Measurements from ENCODE around the gene TTYH1. TPM values are rescaled to one million over a fixed set of nuclear protein-coding genes. Genes with fewer than 3 reads are reported as not detected.
"Not testable (repeated sequence)": the region's sequence is repeated elsewhere in the genome, so short reads cannot be mapped to it uniquely, and the experiment has no call there.

TTYH1 gene
- total RNA-seq, result 1 to 10 TPM in 2 of 3 donors, under 1 TPM in 1; 0.55 to 8.7 (median 1.3) TPM
- long read RNA-seq, donor 1, transcript TTYH1-202 (14 exons, 1,885 nt), result major isoform, 13 of 27 reads
- long read RNA-seq, donor 1, partial matches to known transcripts, result 3 of 27 reads
- long read RNA-seq, donor 1, other reads (novel, unspliced or antisense), result 5 of 27 reads
- long read RNA-seq, donor 2, result 0 reads

GRCh38 chr19:54415208-54415900 is at the start of gene TTYH1:
TSS of gene TTYH1 (plus strand) at chr19:54415464. CDS start at chr19:54415553, 89 bp downstream.
- H3K4me3 ChIP-seq, result no peak within 1 kb of the TSS
- peak; percentile 32 for ATAC-seq

GRCh38 chr19:54365798-54366197 is 49.5 kb upstream of the TTYH1 start:
- ATAC-seq; H3K9me3 ChIP-seq; H3K4me3 ChIP-seq; H3K4me1 ChIP-seq (ENCODE audit: low read depth); DNase-seq; H3K36me3 ChIP-seq (ENCODE audit: low read depth); intact Hi-C loops (cut with DNase I, micrococcal nuclease): not testable (repeated sequence)

More at GRCh38 chr19:54415208-54415900, at the start of gene TTYH1:
- no peak for TF ChIP-seq CTCF (IDR thresholded peaks at IDR 0.05)
- intact Hi-C loops (cut with DNase I, micrococcal nuclease), result no loop called here
- DNase-seq, result no peak
- Histone ChIP-seq H3K4me1 (ENCODE audit: low read depth) (no peaks in the 10 kb centered on the region), H3K9me3 (no peaks in the 10 kb centered on the region), H3K36me3 (ENCODE audit: low read depth) (no peaks in the 10 kb centered on the region)

GRCh38 chr19:54366811-54367210 is 48.5 kb upstream of the TTYH1 start:
- no peak for TF ChIP-seq CTCF (IDR thresholded peaks at IDR 0.05)
- Histone ChIP-seq H3K4me1 (ENCODE audit: low read depth) (no peaks in the 10 kb centered on the region), H3K4me3 (no peak overlapping the region), H3K9me3 (no peaks in the 10 kb centered on the region), H3K36me3 (ENCODE audit: low read depth) (no peaks in the 10 kb centered on the region)
- no peak for DNase-seq
- intact Hi-C loops (cut with DNase I, micrococcal nuclease), result no loop called here
- ATAC-seq, result no peak

- no peak for ATAC-seq
- no peak for DNase-seq
- Histone ChIP-seq H3K4me1 (ENCODE audit: low read depth) (no peaks in the 10 kb centered on the region), H3K9me3 (no peaks in the 10 kb centered on the region), H3K4me3 (no peak overlapping the region), H3K36me3 (ENCODE audit: low read depth) (no peaks in the 10 kb centered on the region)
- intact Hi-C loops (cut with DNase I, micrococcal nuclease), result no loop called here
- TF ChIP-seq CTCF (IDR thresholded peaks at IDR 0.05), result no peak
Observed at GRCh38 chr19:54369082-54369687, 46.1 kb upstream of the TTYH1 start.

GRCh38 chr19:54369688-54370433 is 45.4 kb upstream of the TTYH1 start:
- H3K9me3 ChIP-seq; H3K4me1 ChIP-seq (ENCODE audit: low read depth); H3K4me3 ChIP-seq; intact Hi-C loops (cut with DNase I, micrococcal nuclease); DNase-seq; H3K36me3 ChIP-seq (ENCODE audit: low read depth): not testable (repeated sequence)
- peak; percentile 35 for ATAC-seq

- intact Hi-C loops (cut with DNase I, micrococcal nuclease); H3K9me3 ChIP-seq; H3K36me3 ChIP-seq (ENCODE audit: low read depth); H3K4me1 ChIP-seq (ENCODE audit: low read depth); H3K4me3 ChIP-seq: not testable (repeated sequence)
- peak in 2 of 3 donors; percentile 46 to 63 for DNase-seq
- ATAC-seq, result peak; percentile 72
Observed at GRCh38 chr19:54370434-54370796, 44.8 kb upstream of the TTYH1 start.

- DNase-seq; H3K4me3 ChIP-seq; H3K36me3 ChIP-seq (ENCODE audit: low read depth); H3K9me3 ChIP-seq; ATAC-seq; H3K4me1 ChIP-seq (ENCODE audit: low read depth); intact Hi-C loops (cut with DNase I, micrococcal nuclease): not testable (repeated sequence)
Observed at GRCh38 chr19:54371453-54371852, 43.8 kb upstream of the TTYH1 start.
